ENCODE measurements around the gene PCDH9.
"Not testable (repeated sequence)": the region's sequence is repeated elsewhere in the genome, so short reads cannot be mapped to it uniquely, and the experiment has no call there.

The PCDH9 gene

GRCh38 chr13:66266761-66267160 lies 963.4 kb downstream of the PCDH9 start:
- no peak overlapping the region for H3K4me3 ChIP-seq (replicated peaks; ENCODE audit: low read depth, low read length)
- no peaks in the 10 kb centered on the region for H3K27me3 ChIP-seq (replicated peaks; ENCODE audit: control insufficient read depth, insufficient read depth, low read length)
- TF ChIP-seq, protein P1, sequence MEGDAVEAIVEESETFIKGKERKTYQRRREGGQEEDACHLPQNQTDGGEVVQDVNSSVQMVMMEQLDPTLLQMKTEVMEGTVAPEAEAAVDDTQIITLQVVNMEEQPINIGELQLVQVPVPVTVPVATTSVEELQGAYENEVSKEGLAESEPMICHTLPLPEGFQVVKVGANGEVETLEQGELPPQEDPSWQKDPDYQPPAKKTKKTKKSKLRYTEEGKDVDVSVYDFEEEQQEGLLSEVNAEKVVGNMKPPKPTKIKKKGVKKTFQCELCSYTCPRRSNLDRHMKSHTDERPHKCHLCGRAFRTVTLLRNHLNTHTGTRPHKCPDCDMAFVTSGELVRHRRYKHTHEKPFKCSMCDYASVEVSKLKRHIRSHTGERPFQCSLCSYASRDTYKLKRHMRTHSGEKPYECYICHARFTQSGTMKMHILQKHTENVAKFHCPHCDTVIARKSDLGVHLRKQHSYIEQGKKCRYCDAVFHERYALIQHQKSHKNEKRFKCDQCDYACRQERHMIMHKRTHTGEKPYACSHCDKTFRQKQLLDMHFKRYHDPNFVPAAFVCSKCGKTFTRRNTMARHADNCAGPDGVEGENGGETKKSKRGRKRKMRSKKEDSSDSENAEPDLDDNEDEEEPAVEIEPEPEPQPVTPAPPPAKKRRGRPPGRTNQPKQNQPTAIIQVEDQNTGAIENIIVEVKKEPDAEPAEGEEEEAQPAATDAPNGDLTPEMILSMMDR (IDR thresholded peaks at IDR 0.05; ENCODE audit: insufficient read depth, low read length, poor library complexity, severe bottlenecking): no peak
- H3K36me3 ChIP-seq (ENCODE audit: control insufficient read depth, insufficient read depth, low read length): no peaks in the 10 kb centered on the region
- no peak for DNase-seq (ENCODE audit: extremely low read depth, insufficient read length)

- Histone ChIP-seq H3K4me3 (replicated peaks; ENCODE audit: low read depth, low read length) (no peak overlapping the region), H3K36me3 (ENCODE audit: control insufficient read depth, insufficient read depth, low read length) (no peaks in the 10 kb centered on the region), H3K27me3 (replicated peaks; ENCODE audit: control insufficient read depth, insufficient read depth, low read length) (no peaks in the 10 kb centered on the region)
- no peak for DNase-seq (ENCODE audit: extremely low read depth, insufficient read length)
- TF ChIP-seq, protein P1 (IDR thresholded peaks at IDR 0.05; ENCODE audit: insufficient read depth, low read length, poor library complexity, severe bottlenecking): no peak
Measured at GRCh38 chr13:66266348-66266747, 963.8 kb downstream of the PCDH9 start.

DNA sequence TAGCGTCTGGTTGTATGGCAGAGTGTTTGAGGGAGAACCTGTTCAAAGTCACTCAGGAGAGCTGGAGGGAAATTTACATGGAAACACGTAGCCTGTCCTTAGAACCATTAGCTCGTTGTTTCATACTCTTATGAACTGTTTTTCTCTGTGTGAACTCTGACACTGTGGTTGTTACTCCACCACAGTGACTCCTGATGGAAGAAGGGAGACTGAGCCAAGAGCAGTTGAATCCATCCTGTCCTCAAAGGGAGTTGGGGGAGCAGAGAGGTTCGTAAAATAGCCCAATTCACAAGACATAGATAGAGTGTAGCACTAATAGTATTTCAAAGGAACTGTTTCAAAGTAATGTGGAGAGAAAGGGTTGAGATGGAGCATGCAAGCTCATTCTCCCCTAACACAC lies 964.8 kb downstream of the PCDH9 start:
- no peak for DNase-seq (ENCODE audit: extremely low read depth, insufficient read length)
- Histone ChIP-seq H3K4me3 (replicated peaks; ENCODE audit: low read depth, low read length) (no peak overlapping the region), H3K27me3 (replicated peaks; ENCODE audit: control insufficient read depth, insufficient read depth, low read length) (no peaks in the 10 kb centered on the region), H3K36me3 (ENCODE audit: control insufficient read depth, insufficient read depth, low read length) (no peaks in the 10 kb centered on the region)
- TF ChIP-seq, protein P1 (IDR thresholded peaks at IDR 0.05; ENCODE audit: insufficient read depth, low read length, poor library complexity, severe bottlenecking): no peak

- DNase-seq (ENCODE audit: extremely low read depth, insufficient read length): no peak
- no peaks in the 10 kb centered on the region for H3K27me3 ChIP-seq (replicated peaks; ENCODE audit: control insufficient read depth, insufficient read depth, low read length)
Measured at GRCh38 chr13:66264971-66265370, 965.2 kb downstream of the PCDH9 start.

GRCh38 chr13:66262330-66262729 lies 967.8 kb downstream of the PCDH9 start:
- TF ChIP-seq, protein P1 (IDR thresholded peaks at IDR 0.05; ENCODE audit: insufficient read depth, low read length, poor library complexity, severe bottlenecking): no peak
- no peaks in the 10 kb centered on the region for H3K27me3 ChIP-seq (replicated peaks; ENCODE audit: control insufficient read depth, insufficient read depth, low read length)
- no peak for DNase-seq (ENCODE audit: extremely low read depth, insufficient read length)
- H3K4me3 ChIP-seq (replicated peaks; ENCODE audit: low read depth, low read length): no peak overlapping the region
- H3K36me3 ChIP-seq (ENCODE audit: control insufficient read depth, insufficient read depth, low read length): no peaks in the 10 kb centered on the region

More at GRCh38 chr13:66264971-66265370, 965.2 kb downstream of the PCDH9 start:
- no peaks in the 10 kb centered on the region for H3K36me3 ChIP-seq (ENCODE audit: control insufficient read depth, insufficient read depth, low read length)
- TF ChIP-seq, protein P1 (IDR thresholded peaks at IDR 0.05; ENCODE audit: insufficient read depth, low read length, poor library complexity, severe bottlenecking): no peak
- no peak overlapping the region for H3K4me3 ChIP-seq (replicated peaks; ENCODE audit: low read depth, low read length)

GRCh38 chr13:66259426-66259825 lies 970.7 kb downstream of the PCDH9 start:
- not testable (repeated sequence) for H3K36me3 ChIP-seq (ENCODE audit: control insufficient read depth, insufficient read depth, low read length); H3K4me3 ChIP-seq (replicated peaks; ENCODE audit: low read depth, low read length); H3K27me3 ChIP-seq (replicated peaks; ENCODE audit: control insufficient read depth, insufficient read depth, low read length); DNase-seq (ENCODE audit: extremely low read depth, insufficient read length)
